G401 (cell line): ENCODE data around the gene KCNQ1. TPM values are rescaled to one million over a fixed set of nuclear protein-coding genes. Genes with fewer than 3 reads are reported as not detected.

Experiments
- DNase-seq: peaks from one replicate; pipeline ENCODE4 v3.0.0-alpha.2; 2015; ENCODE audit warnings: low spot score
- in situ Hi-C: cut with HindIII; loops from 2 replicates; pipeline ENCODE4 v1.10.0; 2016; ENCODE audit warnings: low sequenced_read_pairs, mixed read lengths
- total RNA-seq: library from RNA; depleted of rRNA; stranded (reverse); fragments of >200 nt; shearing (Covaris generic); gene quantifications from 2 replicates; pipeline ENCODE4 v1.2.3, GENCODE V29; 2014

Gene KCNQ1
- total RNA-seq, 1 experiment from 2014 or later = 0.85 TPM

DNA sequence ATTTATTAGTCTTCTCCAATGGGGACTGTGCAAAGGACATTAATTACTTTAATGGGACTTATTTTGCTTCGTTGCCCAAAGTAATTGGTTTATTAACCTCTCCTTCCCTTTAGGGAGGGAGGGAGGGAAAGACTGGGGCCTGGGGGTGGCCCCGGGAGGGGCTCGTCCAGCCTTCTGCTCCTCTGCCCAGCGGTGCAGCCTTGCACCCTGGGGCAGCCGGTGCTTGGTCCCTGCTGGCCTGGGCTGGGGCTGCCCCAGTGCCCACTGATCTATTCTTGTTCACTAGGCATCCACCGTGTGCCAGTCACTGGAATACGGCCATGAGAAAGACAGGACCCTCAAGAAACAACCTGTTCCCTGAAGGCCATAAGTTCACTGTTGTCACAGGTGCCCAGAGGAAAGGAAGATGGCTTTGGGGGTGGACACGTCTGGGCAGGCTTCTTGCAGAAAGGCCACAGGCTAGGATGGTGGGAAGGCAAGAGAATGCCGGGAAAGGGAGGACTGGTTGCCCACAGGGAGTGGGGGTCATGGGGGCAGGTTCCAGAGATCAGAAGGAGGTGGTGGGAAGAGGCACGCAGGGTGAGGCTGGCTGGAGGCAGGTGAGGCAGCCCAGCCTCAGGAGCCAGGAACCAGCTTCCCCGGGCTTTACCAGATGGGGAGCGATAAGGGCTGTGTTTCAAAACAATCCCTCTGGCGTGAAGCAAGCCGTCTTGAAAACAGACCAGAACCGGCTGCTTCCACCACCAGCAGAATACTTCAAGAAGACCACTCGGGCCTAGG is 302.6 kb downstream of the KCNQ1 start:
- in situ Hi-C loops = no loop called here
- DNase-seq = no peak

DNA sequence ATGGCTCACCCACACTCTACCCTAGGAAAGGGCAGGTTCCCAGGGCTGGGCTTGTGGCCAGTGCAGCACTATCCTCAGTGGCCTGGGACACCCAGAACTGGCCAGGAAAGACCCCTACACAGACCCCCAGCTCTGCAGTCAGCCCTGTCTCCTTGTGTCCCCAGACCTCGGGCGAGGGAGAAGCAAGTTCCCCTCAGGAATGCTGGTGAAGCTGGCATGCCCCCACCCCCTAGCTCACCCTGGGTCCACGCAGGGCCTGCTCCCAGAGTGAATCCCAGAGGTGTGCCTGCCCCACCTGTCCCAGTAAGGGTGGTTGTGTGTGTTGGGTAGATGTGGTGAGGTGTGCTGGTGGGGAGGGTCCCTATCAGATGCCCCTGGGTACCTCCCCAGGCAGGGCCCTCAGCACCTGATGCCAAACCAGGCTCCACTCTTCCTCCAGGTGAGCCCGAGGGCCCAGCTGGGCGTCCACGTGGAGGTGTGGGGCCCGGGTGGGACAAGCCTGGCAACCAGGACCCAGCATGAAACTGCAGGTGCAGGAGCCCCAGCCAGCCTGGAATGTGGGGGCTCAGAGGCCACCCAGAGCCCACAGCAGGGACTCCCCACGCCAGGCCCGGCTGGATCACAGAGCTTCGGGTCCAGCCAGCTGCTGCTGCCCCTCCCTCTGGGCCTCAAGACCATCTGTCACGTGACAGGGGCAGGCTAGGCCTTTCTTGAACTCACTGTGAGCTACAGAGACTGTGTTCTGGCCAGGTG is 303.4 kb downstream of the KCNQ1 start:
- no peak for DNase-seq
- in situ Hi-C loops = no loop called here

- DNase-seq = no peak
- in situ Hi-C loops = no loop called here
Measured at GRCh38 chr11:2748814-2749554, 304.2 kb downstream of the KCNQ1 start.

GRCh38 chr11:2750101-2750681 is 305.4 kb downstream of the KCNQ1 start:
- in situ Hi-C loops = no loop called here
- no peak for DNase-seq

- DNase-seq = peak; percentile 25
- in situ Hi-C loops = no loop called here
Measured at GRCh38 chr11:2750682-2751522, 306.1 kb downstream of the KCNQ1 start.

DNA sequence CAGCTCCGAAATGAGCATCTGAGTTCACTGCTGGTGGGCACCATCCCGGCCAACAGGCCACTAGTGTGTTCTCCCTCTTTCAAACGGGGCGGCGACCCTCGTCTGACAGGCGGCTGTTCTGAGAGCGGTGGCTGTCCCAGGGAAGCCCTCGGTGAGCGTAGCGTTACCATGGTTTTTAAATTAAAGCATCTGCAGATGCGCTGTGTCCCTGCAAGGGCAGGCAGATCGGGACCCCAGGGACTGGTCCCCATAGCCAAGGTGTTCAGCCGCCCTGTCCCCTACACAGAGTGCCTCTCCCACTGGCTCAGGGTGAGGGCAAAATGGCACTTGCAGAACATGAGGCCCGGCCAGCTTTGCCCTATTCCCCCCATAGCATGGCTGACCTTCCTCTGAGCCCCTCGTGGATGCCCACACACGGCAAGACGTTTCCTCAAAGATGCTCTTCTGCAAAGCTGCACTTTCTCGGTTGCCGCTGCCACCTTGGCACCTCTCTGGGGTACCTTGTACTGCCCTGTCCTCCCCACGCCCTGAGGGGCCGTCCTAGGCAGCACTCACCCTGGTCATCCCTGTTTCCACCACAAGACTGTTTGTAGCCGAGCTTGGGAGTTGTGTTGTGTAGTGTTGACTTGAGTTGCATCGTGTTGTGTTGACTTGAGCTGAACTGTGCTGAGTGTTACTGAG is 306.9 kb downstream of the KCNQ1 start:
- no peak for DNase-seq
- in situ Hi-C loops = no loop called here

DNA sequence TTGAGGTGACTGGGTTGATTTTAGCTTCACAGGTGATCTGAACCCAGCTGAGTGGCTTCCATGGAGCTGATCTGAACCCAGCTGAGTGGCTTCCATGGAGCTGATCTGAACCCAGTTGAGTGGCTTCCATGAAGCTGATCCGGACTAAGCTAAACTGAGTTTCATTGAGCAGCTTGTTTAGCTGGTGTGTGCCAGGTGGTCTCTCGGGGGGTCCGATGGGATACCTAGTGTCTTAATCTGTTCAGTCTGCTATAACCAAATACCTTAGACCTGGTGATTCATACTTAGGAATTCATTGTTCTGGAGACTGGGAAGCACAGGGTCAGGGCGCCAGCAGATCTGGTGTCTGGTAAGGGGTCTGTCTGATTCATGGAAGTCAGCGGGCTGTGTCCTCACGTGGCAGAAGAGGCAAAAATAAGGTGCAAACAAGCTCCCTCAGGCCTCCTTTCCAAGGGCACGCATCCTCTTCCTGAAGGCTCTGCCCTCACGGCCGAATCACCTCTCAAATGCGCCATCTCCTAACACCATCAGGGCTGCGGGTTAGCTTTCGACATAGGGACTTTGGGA is 307.5 kb downstream of the KCNQ1 start:
- DNase-seq = no peak
- in situ Hi-C loops = no loop called here

- no peak for DNase-seq
- in situ Hi-C loops = no loop called here
Measured at GRCh38 chr11:2752923-2753322, 308.1 kb downstream of the KCNQ1 start.

GRCh38 chr11:2754008-2754407 is 309.2 kb downstream of the KCNQ1 start:
- in situ Hi-C loops = no loop called here
- DNase-seq = no peak

DNA sequence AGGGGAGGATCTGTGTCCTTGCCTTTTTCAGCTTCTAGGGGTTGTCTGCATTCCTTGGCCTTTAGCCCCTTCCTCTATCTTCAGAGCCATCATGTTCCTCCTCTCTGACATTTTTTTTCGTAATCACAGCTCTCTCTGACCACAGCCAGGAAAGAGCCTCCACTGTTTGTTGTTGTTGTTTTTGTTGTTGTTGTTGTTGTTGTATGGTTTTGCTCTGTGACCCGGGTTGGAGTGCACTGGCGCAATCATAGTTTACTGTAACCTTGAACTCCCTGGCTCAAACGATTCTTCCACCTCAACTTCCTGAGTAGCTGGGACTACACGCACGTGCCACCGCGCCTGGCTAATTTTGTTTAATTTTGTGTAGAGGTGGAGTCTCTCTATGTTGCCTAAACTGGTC is 310.3 kb downstream of the KCNQ1 start:
- DNase-seq = no peak
- in situ Hi-C loops = no loop called here

- in situ Hi-C loops = no loop called here
- no peak for DNase-seq
Measured at GRCh38 chr11:2758751-2759150, 313.9 kb downstream of the KCNQ1 start.

DNA sequence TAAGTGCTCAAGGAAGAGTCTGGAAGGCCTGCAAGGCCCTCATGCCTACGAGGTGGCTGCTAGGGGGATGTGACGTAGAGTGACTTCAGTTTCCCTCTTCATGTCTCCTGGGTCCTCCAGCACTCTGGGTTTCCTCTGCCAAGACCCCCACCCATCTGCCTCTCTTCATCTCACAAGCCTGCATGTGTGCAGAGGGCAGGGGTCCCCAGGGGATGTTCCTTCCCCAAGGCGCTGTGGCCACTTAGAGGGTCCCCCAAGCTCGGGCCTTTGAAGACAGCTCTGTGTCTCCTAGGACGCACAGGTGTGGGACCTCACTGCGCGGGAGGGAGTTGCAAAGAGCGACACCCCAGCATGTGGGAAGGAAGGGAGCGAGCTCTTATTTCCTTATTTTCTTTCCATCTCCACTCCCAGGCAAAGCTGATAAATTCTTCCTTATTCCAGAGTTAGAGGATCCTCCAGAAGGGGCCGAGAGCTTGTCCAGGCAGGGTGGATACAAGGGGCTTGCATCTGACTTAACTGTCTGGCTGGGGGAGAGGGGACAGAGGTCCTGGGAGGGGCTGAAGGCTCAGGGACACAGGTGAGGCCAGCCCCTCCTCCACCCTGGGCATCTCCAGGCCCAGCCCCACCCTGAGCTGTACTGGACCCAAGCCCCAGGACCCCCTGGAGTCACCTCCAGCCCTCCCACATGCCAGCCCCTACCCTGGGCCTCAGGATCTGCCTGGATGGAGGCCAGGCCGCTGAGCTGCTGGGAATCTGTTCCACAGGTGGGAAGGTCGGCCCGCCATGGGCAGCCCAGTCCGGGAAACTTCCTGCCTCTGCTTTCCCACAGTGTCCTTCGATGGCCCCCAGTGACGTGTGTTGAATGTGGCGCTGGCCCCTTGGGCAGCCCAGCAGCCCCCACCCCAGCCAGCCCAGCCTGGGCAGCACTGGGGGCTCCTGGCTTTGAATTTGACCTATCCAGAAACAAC is 314.7 kb downstream of the KCNQ1 start:
- DNase-seq = no peak
- in situ Hi-C loops = no loop called here

DNA sequence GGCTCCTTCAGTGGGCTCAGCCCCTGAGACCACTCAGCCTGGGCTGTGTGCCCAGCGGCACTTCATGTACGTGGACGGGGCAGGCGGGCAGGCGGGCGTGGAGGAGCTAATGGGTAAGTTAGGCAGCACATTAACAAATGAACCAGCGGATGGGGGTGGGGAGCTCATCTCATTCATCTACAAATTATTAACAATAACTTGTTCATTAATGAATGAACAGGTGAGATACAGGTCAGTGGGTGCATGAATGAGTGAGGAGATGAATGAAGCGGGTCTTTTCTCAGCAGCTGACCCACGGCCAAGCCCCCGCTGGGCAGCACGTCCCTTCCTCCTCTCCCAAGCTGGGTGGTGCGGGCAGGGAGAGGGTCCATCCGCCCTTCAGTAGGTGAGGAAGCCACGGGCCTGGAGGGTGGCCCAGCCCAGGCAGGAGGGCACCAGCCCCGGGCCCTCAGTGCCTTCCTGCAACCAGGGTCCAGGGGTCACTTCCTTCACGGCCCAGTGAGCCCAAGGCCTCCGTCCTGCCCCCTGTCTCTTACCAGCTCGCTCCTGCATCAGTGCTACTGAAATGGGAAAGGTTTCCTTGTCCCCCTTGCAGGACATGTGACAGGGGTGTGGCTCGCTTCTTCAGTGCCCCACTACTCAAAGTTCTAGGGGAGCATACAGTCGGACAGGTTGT is 315.5 kb downstream of the KCNQ1 start:
- no peak for DNase-seq
- in situ Hi-C loops = no loop called here

DNA sequence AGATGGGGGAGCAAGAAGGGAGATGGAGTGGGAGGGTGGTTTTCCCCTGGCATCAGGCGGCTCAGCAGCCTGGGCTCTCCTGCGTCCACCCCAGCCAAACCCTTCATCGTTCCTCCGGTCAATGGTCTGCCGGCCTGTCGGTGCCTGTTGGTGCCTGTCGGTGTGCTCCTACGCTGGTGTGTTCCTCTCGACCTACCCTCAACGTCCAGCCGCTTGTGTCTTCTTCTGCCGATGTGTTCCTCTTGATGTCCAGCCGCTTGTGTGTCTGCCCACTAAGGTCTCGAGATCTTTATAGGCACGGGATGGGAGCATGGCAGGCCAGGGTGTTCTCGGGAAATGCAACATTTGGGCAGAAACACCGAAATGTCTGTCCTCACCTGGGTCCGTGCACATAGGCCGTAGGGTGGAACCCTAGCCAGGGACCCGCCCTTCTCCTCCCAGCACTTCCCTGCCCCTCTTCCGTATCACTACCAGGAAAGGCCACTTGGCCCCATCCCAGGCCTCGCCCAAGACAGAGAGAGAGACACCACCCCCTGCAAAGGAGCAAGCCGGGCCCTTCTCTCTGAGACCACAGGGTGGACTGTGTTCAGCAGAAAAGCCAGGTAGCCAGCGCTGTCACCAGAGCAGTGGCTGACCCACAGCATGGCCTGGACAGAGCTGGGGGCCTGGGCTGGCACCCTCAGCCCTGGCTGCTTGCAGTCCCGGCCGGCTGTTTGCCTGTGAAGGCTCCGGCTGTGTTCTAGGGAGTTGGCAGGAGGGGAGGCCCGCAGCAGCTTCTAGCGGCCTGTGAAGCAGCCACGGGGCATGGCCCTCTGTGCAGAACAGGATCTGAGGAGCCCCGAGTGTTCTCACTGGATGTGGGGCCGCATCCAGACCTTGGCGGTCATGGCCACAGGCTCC is 316.6 kb downstream of the KCNQ1 start:
- in situ Hi-C loops = no loop called here
- DNase-seq = no peak

- in situ Hi-C loops = no loop called here
- no peak for DNase-seq
Measured at GRCh38 chr11:2762031-2762380, 317.2 kb downstream of the KCNQ1 start.

- in situ Hi-C loops = no loop called here
- no peak for DNase-seq
Measured at GRCh38 chr11:2762451-2762850, 317.6 kb downstream of the KCNQ1 start.
